Cardiac fibroblast (primary cell): ENCODE data around the gene ID3.

ENCODE experiments used
- DNase-seq, 2 donors: peaks; one replicate each; pipeline versions ENCODE4 v3.0.0 to v3.0.0-alpha.2; 2010; ENCODE audit warnings: low read depth in 2 of 2
- H3K4me3 ChIP-seq, 2 donors: replicated peaks in 1 of 2; 1 replicate in 1 of 2; 2 replicates in 1 of 2; pipeline ENCODE4 v1.5.1; 2011; ENCODE audit warnings: low read depth in 2 of 2, low read length in 2 of 2, mild to moderate bottlenecking in 2 of 2, moderate library complexity in 1 of 2
- CTCF ChIP-seq: IDR thresholded peaks from one replicate; pipeline ENCODE4 v1.5.1; 2011; ENCODE audit warnings: low read depth, mild to moderate bottlenecking, low read length, inconsistent platforms

Gene ID3

GRCh38 chr1:23598424-23598823 lies 39.1 kb upstream of the ID3 start:
- no peak for TF ChIP-seq CTCF
- DNase-seq = no peak

DNA sequence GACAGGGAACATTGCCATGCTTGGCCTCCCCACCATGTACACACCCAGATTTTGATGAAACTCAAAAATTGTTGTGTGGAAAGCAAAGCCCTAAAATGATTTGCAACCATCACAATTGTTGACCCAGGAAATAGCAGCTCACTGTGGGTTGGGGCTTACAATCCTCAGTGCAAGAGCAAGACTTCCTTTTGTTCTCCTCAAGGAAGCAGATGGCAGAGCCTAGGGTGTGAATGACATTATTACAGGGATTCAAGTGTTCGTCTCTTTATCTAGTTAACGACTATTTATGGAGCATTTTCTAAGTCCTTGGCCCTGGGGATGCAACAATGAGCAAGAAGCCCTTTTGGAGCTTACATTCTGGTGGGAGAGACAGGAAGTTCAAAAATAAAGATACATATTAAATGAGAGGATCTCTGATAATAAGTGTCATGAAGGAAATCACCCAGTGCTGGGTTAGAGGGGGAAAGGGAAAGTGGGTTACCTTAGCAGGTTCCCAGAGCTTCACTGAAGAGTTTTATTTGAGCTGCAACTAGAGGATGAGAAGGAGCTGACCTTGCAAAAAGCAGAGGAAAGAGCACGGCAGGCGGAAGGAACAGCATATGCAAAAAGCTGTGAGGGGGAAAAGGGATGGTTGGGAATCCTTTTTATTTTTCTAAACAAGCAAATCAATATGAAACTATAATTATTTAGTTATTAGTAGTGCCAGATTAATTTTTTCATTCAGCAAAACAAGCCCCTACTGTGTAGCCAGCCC lies 38.5 kb upstream of the ID3 start:
- H3K4me3 ChIP-seq = no peak overlapping the region
- no peak for DNase-seq
- no peak for TF ChIP-seq CTCF

More at GRCh38 chr1:23598424-23598823, 39.1 kb upstream of the ID3 start:
- no peak overlapping the region for H3K4me3 ChIP-seq

DNA sequence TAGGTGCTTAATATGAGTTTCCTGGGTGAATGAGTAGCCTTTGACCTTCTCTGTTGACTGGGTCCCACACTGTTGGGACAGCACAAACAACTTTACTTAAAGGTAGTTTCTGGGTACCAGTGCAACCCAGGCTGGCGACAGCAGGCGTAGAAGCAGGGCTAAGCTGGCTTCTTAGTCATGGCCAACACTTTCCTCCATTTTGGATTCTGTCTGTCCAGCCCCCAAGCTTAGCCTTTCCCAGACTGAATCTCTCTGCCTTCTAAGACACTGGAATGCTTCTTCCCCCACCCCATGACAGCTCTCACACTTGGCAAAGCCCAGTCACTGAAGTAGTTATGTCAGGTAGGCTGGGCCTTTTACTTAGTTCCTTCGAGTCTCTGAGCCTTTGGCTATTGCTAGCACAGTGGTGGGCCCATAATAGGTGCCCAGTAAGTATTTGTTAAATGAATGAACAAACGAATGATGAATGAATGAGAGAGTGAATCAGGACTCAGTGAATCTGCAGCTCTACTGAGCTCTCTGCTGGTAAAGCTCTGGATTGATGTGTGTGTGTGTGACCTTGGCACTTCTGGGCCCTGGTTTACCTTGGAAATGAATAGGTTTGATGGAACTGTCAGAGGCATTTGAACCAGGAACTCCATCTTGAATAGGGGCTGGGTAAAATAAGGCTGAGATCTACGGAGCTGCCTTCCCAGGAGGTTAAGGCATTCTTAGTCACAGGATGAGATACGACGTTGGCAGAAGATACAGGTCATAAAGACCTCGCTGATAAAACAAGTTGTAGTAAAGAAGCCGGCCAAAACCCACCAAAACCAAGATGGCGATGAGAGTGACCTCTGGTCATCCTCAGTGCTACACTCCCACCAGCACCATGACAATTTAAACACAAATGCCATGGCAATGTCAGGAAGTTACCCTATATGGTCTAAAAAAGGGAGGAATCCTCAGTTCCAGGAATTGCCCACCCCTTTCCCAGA lies 37.4 kb upstream of the ID3 start:
- no peak for DNase-seq
- no peak for TF ChIP-seq CTCF
- no peak overlapping the region for H3K4me3 ChIP-seq

DNA sequence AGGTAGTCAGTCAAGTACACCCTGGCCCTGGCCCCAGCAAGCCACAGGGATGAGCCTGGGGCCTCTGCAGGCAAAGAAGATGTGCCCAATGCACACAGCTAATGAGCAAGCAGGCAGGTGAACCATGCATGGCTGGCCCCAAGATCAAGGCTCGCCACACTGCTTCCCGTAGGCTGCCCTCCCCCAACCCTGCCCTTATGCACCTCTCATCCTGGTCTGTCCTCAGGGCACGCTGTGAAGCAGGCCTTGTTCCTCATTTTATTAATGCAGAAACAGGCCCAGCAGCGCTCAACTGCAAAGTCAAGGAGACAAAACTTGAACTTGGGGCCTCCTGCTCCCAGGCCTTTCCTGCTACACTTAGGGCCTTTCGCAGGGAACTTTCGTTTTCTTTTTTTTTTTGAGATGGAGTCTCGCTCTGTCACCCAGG lies 35.6 kb upstream of the ID3 start:
- H3K4me3 ChIP-seq = no peak overlapping the region
- TF ChIP-seq CTCF = no peak
- no peak for DNase-seq

DNA sequence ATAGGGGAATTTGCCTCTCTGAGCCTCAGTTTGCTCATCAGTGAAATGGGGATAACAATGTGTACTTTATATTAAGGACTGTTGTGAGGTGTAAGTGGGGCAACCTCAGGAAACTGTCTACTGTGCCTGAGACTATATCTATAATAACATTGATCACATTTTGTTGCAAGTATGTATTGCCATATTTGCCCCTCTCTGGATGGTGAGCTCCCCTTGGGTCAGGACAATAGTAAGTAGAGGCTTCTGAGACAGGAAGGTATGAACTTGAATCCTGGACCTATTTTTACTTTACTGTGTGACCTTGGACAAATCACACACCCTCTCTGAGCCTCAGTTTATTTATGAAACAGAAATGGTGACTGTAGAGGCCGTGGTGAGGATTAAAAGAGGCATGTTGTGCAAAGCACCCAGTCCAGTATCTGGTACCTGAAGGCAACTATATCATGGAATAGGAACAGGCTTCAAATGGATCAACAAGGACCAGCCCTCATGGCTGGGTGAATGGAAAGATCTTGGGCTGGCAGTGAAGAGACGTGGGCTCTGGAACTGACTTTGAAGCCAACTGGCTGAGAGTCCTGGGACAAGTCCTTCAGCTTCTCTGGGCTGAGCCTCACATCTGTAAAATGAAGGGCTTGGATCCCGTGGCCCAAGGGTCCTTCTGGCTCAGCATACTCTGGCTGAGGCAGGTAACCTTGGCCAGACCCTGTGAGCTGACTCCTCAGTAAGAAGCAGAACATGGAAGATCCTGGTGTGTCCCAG lies 35.0 kb upstream of the ID3 start:
- no peak for TF ChIP-seq CTCF
- no peak overlapping the region for H3K4me3 ChIP-seq
- no peak for DNase-seq

DNA sequence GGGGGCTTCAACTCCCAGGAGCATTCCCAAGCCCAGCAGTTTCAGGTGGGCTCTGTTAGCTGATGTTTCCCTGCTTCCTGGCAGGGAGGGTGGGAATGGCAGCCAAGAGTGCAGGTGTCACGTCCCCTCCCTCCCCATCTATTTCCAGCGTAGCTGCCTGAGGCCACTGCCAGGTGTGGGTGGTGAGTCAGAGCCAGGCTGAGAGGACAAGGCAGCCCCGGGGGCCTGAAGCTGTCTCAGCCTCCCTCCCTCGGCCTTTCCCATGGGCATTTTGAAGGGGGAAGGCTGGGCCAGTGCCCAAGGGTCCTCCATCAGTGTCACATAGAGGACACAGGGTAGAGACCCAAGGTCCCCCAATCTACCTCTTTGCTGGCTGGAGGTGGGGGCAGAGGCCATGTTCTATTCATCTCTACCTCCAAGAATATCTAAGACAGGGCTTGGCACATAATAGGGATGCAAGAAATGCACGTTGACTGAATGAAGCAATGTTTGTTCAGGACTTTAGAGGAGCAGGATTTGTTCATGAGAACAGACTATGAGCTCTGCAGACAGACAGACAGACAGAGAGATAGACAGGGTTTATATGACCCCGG lies 34.4 kb upstream of the ID3 start:
- TF ChIP-seq CTCF = no peak
- peak in 1 of 2 donors; percentile 41 for DNase-seq
- no peak overlapping the region for H3K4me3 ChIP-seq
